Astrocyte (in vitro differentiated cells and primary cell): Measurements from ENCODE around the gene FRMD4A. TPM values are rescaled to one million over a fixed set of nuclear protein-coding genes. Genes with fewer than 3 reads are reported as not detected.

Experiments
- DNase-seq: peaks from one replicate; pipeline ENCODE4 v3.0.0-alpha.2; 2010; ENCODE audit warnings: low read depth
- FAIRE-seq: peaks from 2 replicates; lab custom pipeline; 2011; peaks lifted over from hg19 to GRCh38; lab: Jason Lieb, UNC
- H2AFZ ChIP-seq: 2 replicates; pipeline ENCODE4 v1.6.0; 2012; ENCODE audit warnings: low read depth, low read length, inconsistent platforms
- H3K27ac ChIP-seq: 2 replicates; pipeline ENCODE4 v1.5.1; 2011; ENCODE audit warnings: low read depth, low read length, inconsistent platforms
- H3K27me3 ChIP-seq: 2 replicates; pipeline ENCODE4 v1.6.0; 2011; ENCODE audit warnings: low read length, inconsistent platforms; ENCODE audit not compliant: insufficient read depth
- H3K36me3 ChIP-seq: 2 replicates; pipeline ENCODE4 v1.5.1; 2011; ENCODE audit warnings: low read length, inconsistent platforms; ENCODE audit not compliant: insufficient read depth
- H3K4me1 ChIP-seq: 2 replicates; pipeline ENCODE4 v1.5.1; 2011; ENCODE audit warnings: low read length, inconsistent platforms; ENCODE audit not compliant: insufficient read depth
- H3K4me2 ChIP-seq: 2 replicates; pipeline ENCODE4 v1.6.0; 2012; ENCODE audit warnings: low read length, inconsistent platforms
- H3K4me3 ChIP-seq: 2 replicates; pipeline ENCODE4 v1.5.1; 2011; ENCODE audit warnings: low read depth, mild to moderate bottlenecking, low read length, inconsistent platforms; ENCODE audit not compliant: insufficient read depth
- H3K79me2 ChIP-seq: 2 replicates; pipeline ENCODE4 v1.6.0; 2012; ENCODE audit warnings: mild to moderate bottlenecking, low read length, inconsistent platforms; ENCODE audit not compliant: insufficient read depth
- H3K9ac ChIP-seq: 2 replicates; pipeline ENCODE4 v1.6.0; 2012; ENCODE audit warnings: mild to moderate bottlenecking, low read length, inconsistent platforms
- H3K9me3 ChIP-seq: 2 replicates; pipeline ENCODE4 v1.5.1; 2012; ENCODE audit warnings: low read depth, mild to moderate bottlenecking, low read length, inconsistent platforms; ENCODE audit not compliant: insufficient read depth
- H4K20me1 ChIP-seq: 2 replicates; pipeline ENCODE4 v1.6.0; 2012; ENCODE audit warnings: low read length, inconsistent platforms; ENCODE audit not compliant: insufficient read depth
- H3K27ac Mint-ChIP-seq: one replicate; pipeline ENCODE4 v1.8.0; 2021; ENCODE audit warnings: mild to moderate bottlenecking, mixed read lengths; ENCODE audit not compliant: unreplicated experiment
- H3K27me3 Mint-ChIP-seq: one replicate; pipeline ENCODE4 v1.8.0; 2021; ENCODE audit warnings: low read depth, mixed read lengths; ENCODE audit not compliant: unreplicated experiment
- H3K36me3 Mint-ChIP-seq: one replicate; pipeline ENCODE4 v1.8.0; 2021; ENCODE audit warnings: low read depth, mixed read lengths; ENCODE audit not compliant: unreplicated experiment
- H3K4me1 Mint-ChIP-seq: one replicate; pipeline ENCODE4 v1.8.0; 2021; ENCODE audit warnings: low read depth, mixed read lengths; ENCODE audit not compliant: unreplicated experiment
- H3K4me3 Mint-ChIP-seq: one replicate; pipeline ENCODE4 v1.8.0; 2021; ENCODE audit warnings: mild to moderate bottlenecking, moderate library complexity, mixed read lengths; ENCODE audit not compliant: unreplicated experiment
- H3K9me3 Mint-ChIP-seq: one replicate; pipeline ENCODE4 v1.8.0; 2021; ENCODE audit warnings: mild to moderate bottlenecking, mixed read lengths; ENCODE audit not compliant: unreplicated experiment
- EZH2 ChIP-seq: IDR thresholded peaks from 2 replicates; pipeline ENCODE4 v1.6.1; 2012; ENCODE audit warnings: mild to moderate bottlenecking, low read length, inconsistent platforms; ENCODE audit not compliant: insufficient read depth
- total RNA-seq: library from RNA; stranded (reverse); gene quantifications from 2 replicates; pipeline ENCODE4 v1.2.1, GENCODE V29; 2021
- TF ChIP-seq, protein P1 (sequence below): IDR thresholded peaks from 2 replicates; pipeline ENCODE4 v1.5.1; 2011; ENCODE audit warnings: low read depth, mild to moderate bottlenecking, inconsistent platforms, low read length, moderate library complexity; ENCODE audit not compliant: insufficient read depth

Gene FRMD4A
- total RNA-seq, 1 donor from 2014 or later = 82.5 TPM

DNA sequence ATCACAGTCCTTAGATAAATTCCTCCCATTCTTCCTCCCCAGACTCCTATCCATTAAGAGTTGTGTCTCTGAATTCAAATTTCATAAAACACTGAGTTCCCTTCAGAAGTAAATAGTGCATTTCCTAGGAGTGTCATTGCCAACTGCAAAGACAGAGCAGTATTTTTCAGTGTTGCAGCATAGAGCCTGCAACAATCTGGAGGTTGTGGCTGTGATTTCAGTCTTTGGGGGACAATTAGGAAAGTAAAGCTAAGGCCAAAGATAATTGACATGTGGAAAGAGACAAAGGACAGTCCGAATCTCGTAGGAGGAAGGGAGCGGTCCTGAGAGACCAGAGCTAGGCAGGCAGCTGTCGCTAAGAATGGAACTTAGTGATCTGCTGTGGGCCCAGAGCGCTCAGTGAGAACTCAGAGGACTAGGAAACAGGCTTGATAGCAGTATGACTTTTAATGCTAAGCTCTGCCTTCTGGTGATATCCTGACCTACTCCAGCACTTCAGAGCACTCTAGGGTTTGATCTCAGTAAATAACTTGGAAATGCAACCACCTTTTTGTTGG, 697.8 kb downstream of the FRMD4A start:
- H3K9me3 Mint-ChIP-seq = peaks cover 1% of the 10 kb centered on the region
- DNase-seq (no peak), FAIRE-seq (no peak)
- peaks cover 8% of the 10 kb centered on the region for H3K4me1 Mint-ChIP-seq
- no peak overlapping the region for H3K4me3 Mint-ChIP-seq
- Histone ChIP-seq H3K4me3 (no peak overlapping the region), H3K36me3 (peaks cover under 1% of the 10 kb centered on the region), H3K4me2 (no peak overlapping the region), H3K9ac (no peak overlapping the region), H3K79me2 (no peaks in the 10 kb centered on the region), H3K9me3 (no peaks in the 10 kb centered on the region), H3K27me3 (no peaks in the 10 kb centered on the region), H3K4me1 (peaks cover 12% of the 10 kb centered on the region), H4K20me1 (peaks cover 4% of the 10 kb centered on the region), H3K27ac (no peak overlapping the region), H2AFZ (no peak overlapping the region)
- TF ChIP-seq, protein P1, sequence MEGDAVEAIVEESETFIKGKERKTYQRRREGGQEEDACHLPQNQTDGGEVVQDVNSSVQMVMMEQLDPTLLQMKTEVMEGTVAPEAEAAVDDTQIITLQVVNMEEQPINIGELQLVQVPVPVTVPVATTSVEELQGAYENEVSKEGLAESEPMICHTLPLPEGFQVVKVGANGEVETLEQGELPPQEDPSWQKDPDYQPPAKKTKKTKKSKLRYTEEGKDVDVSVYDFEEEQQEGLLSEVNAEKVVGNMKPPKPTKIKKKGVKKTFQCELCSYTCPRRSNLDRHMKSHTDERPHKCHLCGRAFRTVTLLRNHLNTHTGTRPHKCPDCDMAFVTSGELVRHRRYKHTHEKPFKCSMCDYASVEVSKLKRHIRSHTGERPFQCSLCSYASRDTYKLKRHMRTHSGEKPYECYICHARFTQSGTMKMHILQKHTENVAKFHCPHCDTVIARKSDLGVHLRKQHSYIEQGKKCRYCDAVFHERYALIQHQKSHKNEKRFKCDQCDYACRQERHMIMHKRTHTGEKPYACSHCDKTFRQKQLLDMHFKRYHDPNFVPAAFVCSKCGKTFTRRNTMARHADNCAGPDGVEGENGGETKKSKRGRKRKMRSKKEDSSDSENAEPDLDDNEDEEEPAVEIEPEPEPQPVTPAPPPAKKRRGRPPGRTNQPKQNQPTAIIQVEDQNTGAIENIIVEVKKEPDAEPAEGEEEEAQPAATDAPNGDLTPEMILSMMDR = no peak
- TF ChIP-seq EZH2 = no peak
- no peak overlapping the region for H3K27ac Mint-ChIP-seq
- H3K27me3 Mint-ChIP-seq = no peaks in the 10 kb centered on the region
- H3K36me3 Mint-ChIP-seq = peaks cover 10% of the 10 kb centered on the region

DNA sequence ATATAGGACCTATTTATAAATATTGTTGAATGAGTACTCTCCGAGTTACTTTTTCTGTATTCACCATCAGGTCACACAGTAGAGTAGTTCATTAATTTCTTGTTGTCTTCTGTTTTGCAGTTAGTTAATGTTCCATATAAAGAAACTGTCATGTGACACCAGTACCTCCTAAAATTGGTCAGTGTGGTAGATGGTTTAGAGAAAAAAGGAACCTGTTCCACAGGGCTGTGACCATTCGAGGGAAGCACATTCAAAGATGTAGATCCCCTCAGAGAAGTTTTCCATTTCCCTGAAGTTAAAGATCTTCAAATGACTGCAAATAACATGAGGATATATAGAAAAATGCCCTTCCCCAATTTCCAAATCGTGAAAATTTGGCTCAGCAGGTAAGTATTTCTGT, 698.3 kb downstream of the FRMD4A start:
- H3K36me3 Mint-ChIP-seq = peaks cover 10% of the 10 kb centered on the region
- no peaks in the 10 kb centered on the region for H3K9me3 ChIP-seq
- no peak overlapping the region for H3K4me3 ChIP-seq
- TF ChIP-seq EZH2 = no peak
- TF ChIP-seq, protein P1 = no peak
- H3K4me1 ChIP-seq = peaks cover 7% of the 10 kb centered on the region
- H4K20me1 ChIP-seq = peaks cover 4% of the 10 kb centered on the region
- no peak for DNase-seq
- no peak overlapping the region for H3K27ac Mint-ChIP-seq
- no peak overlapping the region for H3K4me2 ChIP-seq
- no peaks in the 10 kb centered on the region for H3K79me2 ChIP-seq
- peaks cover 3% of the 10 kb centered on the region for H3K4me1 Mint-ChIP-seq
- no peak overlapping the region for H3K4me3 Mint-ChIP-seq
- H3K9ac ChIP-seq = no peak overlapping the region
- H3K27me3 Mint-ChIP-seq = no peaks in the 10 kb centered on the region
- FAIRE-seq = no peak
- no peaks in the 10 kb centered on the region for H3K27me3 ChIP-seq
- no peak overlapping the region for H2AFZ ChIP-seq
- no peak overlapping the region for H3K27ac ChIP-seq
- H3K9me3 Mint-ChIP-seq = peaks cover 1% of the 10 kb centered on the region
- H3K36me3 ChIP-seq = no peaks in the 10 kb centered on the region

DNA sequence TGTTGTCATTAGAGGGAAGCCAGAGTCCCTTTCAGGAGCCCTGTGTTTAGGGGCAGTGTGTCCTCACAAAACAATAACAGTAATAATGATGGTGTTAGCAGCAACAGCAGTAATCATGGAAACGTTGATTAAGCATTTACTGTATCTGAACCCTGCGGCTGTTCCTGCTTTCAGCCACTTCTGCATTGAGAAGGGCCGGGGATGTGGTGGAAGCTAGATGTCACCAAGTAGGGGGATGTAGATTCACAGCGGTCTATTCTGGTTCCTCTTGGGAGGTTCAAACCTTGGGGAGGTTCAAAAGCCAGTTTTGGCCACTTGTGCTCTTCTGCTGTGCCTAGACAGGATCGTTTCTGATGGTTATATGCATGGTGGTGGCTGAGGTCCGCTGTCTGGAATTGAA, 699.1 kb downstream of the FRMD4A start:
- Histone ChIP-seq H3K4me2 (no peak overlapping the region), H3K27me3 (no peaks in the 10 kb centered on the region), H3K4me1 (no peaks in the 10 kb centered on the region), H3K4me3 (no peak overlapping the region), H3K36me3 (no peaks in the 10 kb centered on the region), H2AFZ (no peak overlapping the region), H3K9me3 (no peaks in the 10 kb centered on the region), H3K9ac (no peak overlapping the region), H4K20me1 (peaks cover 4% of the 10 kb centered on the region), H3K27ac (no peak overlapping the region), H3K79me2 (no peaks in the 10 kb centered on the region)
- Mint-ChIP-seq H3K4me3 (no peak overlapping the region), H3K27ac (no peak overlapping the region), H3K4me1 (no peaks in the 10 kb centered on the region), H3K27me3 (no peaks in the 10 kb centered on the region), H3K9me3 (no peaks in the 10 kb centered on the region), H3K36me3 (peaks cover 10% of the 10 kb centered on the region)
- no peak for DNase-seq
- no peak for FAIRE-seq
- TF ChIP-seq EZH2 = no peak
- TF ChIP-seq, protein P1 = no peak
